ENCODE measurements around the gene HERC2.
"Not testable (repeated sequence)": the region's sequence is repeated elsewhere in the genome, so short reads cannot be mapped to it uniquely, and the experiment has no call there.

- TF ChIP-seq, protein P1, sequence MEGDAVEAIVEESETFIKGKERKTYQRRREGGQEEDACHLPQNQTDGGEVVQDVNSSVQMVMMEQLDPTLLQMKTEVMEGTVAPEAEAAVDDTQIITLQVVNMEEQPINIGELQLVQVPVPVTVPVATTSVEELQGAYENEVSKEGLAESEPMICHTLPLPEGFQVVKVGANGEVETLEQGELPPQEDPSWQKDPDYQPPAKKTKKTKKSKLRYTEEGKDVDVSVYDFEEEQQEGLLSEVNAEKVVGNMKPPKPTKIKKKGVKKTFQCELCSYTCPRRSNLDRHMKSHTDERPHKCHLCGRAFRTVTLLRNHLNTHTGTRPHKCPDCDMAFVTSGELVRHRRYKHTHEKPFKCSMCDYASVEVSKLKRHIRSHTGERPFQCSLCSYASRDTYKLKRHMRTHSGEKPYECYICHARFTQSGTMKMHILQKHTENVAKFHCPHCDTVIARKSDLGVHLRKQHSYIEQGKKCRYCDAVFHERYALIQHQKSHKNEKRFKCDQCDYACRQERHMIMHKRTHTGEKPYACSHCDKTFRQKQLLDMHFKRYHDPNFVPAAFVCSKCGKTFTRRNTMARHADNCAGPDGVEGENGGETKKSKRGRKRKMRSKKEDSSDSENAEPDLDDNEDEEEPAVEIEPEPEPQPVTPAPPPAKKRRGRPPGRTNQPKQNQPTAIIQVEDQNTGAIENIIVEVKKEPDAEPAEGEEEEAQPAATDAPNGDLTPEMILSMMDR (IDR thresholded peaks at IDR 0.05; ENCODE audit: insufficient read depth, low read length, poor library complexity, severe bottlenecking): not testable (repeated sequence)
- TF ChIP-seq EZH2phosphoT487 (conservative IDR thresholded peaks at IDR 0.05; ENCODE audit: low read length): not testable (repeated sequence)
Measured at GRCh38 chr15:28322129-28322588, at the start of gene HERC2.
